WTC11 (cell line): Measurements from ENCODE around the gene PPP5C. TPM values are rescaled to one million over a fixed set of nuclear protein-coding genes. Genes with fewer than 3 reads are reported as not detected.

ENCODE experiments used
- ATAC-seq: fragments of 200-7000 bp; cut with Tn5 transposase; 2 replicates; pipeline ENCODE4 v1.10.0; 2021; ENCODE audit warnings: mild to moderate bottlenecking, moderate library complexity
- CTCF ChIA-PET: fragments of 300-600 bp; sonication (Branson Sonifier 250); formaldehyde crosslinking; loops from one replicate; lab custom pipeline; 2021; ENCODE audit warnings: antibody characterized with exemption; lab: Charles Lee
- POLR2A ChIA-PET: fragments of 350-600 bp; sonication (Branson Sonifier 250); formaldehyde crosslinking; loops from one replicate; lab custom pipeline; 2021; ENCODE audit warnings: antibody characterized with exemption; lab: Charles Lee
- DNase-seq: peaks from one replicate; pipeline ENCODE4 v3.0.0; 2021; ENCODE audit warnings: low spot score
- H3K27ac Mint-ChIP-seq: 2 replicates; pipeline ENCODE4 v1.8.0; 2021; ENCODE audit warnings: mixed read lengths
- H3K27me3 Mint-ChIP-seq: 2 replicates; pipeline ENCODE4 v1.8.0; 2021; ENCODE audit warnings: low read depth, mild to moderate bottlenecking, moderate library complexity, mixed read lengths
- H3K36me3 Mint-ChIP-seq: 2 replicates; pipeline ENCODE4 v1.8.0; 2021; ENCODE audit warnings: mixed read lengths
- H3K4me1 Mint-ChIP-seq: 2 replicates; pipeline ENCODE4 v1.8.0; 2022; ENCODE audit warnings: mixed read lengths
- H3K4me3 Mint-ChIP-seq: 2 replicates; pipeline ENCODE4 v1.8.0; 2021; ENCODE audit warnings: mild to moderate bottlenecking, moderate library complexity, mixed read lengths
- H3K9me3 Mint-ChIP-seq: 2 replicates; pipeline ENCODE4 v1.8.0; 2021; ENCODE audit warnings: mixed read lengths
- EMX1 ChIP-seq: fragments of 250-450 bp; sonication (Bioruptor Pico); IDR thresholded peaks from 2 replicates; pipeline ENCODE4 v1.8.0; 2021; ENCODE audit warnings: mild to moderate bottlenecking
- ETV6 ChIP-seq: sonication (generic); formaldehyde crosslinking; IDR thresholded peaks from 2 replicates; pipeline ENCODE4 v1.8.1; 2022; ENCODE audit warnings: mild to moderate bottlenecking, missing genetic modification reagents
- KAT7 ChIP-seq: sonication (generic); formaldehyde crosslinking; IDR thresholded peaks from 2 replicates; pipeline ENCODE4 v1.8.1; 2023; ENCODE audit warnings: missing genetic modification reagents, mild to moderate bottlenecking, borderline replicate concordance
- PRRX2 ChIP-seq: fragments of 250-450 bp; sonication (Bioruptor Pico); IDR thresholded peaks from 2 replicates; pipeline ENCODE4 v1.8.0; 2021; ENCODE audit warnings: mild to moderate bottlenecking
- TP53 ChIP-seq: sonication (generic); formaldehyde crosslinking; IDR thresholded peaks from 2 replicates; pipeline ENCODE4 v1.8.1; 2023; ENCODE audit warnings: mild to moderate bottlenecking, missing genetic modification reagents
- total RNA-seq: library from RNA; stranded (reverse); gene quantifications from 3 replicates; pipeline ENCODE4 v1.2.3, GENCODE V29; 2021
- TF ChIP-seq, protein P1 (sequence below): sonication (generic); formaldehyde crosslinking; IDR thresholded peaks from 2 replicates; pipeline ENCODE4 v1.8.0; 2023; ENCODE audit warnings: mild to moderate bottlenecking, missing genetic modification reagents
- TF ChIP-seq, protein P2 (sequence below): sonication (generic); formaldehyde crosslinking; IDR thresholded peaks from 2 replicates; pipeline ENCODE4 v1.8.1; 2022; ENCODE audit warnings: mild to moderate bottlenecking, missing genetic modification reagents, moderate library complexity, borderline replicate concordance
- TF ChIP-seq, protein P3 (sequence below): sonication (generic); formaldehyde crosslinking; IDR thresholded peaks from 2 replicates; pipeline ENCODE4 v1.8.0; 2023; ENCODE audit warnings: missing genetic modification reagents
- TF ChIP-seq, protein P4 (sequence below): sonication (generic); formaldehyde crosslinking; IDR thresholded peaks from 2 replicates; pipeline ENCODE4 v1.8.1; 2022; ENCODE audit warnings: missing genetic modification reagents, borderline replicate concordance
- TF ChIP-seq, protein P5 (sequence below): fragments of 200-600 bp; IDR thresholded peaks from 2 replicates; pipeline ENCODE4 v1.8.0; 2022; ENCODE audit warnings: antibody characterized with exemption
- TF ChIP-seq, protein P6 (sequence below): sonication (generic); formaldehyde crosslinking; IDR thresholded peaks from 2 replicates; pipeline ENCODE4 v1.8.0; 2022; ENCODE audit warnings: mild to moderate bottlenecking, missing genetic modification reagents

PPP5C gene
- total RNA-seq, 1 experiment from 2014 or later = 107 TPM

DNA sequence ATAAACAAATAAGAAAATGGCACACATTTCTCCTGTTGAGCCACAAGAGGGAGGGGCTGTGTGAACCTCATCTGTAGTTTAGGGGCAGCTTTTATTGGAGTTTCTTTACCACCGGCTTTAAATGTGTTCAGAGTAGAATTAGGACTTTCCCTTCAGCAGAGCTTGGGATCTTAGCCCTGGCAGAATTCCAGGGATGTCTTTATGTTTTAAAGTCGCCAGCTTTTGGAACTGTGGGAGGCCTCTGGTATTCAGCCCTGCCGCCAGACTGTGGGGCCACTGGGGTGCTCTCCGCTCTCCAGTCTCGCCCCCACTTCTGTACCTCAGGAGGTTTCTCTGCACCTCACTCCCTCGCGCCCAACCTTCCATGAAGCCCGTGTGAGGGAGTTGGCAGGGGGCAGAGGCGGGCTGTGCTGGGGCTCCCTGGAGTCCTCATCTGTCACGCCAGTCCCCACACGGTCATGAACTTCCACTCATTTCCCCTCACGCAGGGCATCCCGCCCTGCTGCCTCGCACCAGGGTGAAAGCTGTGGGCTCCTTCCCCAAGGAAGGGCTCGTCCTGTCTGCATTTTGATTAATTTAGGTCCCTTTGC is 35.0 kb downstream of the PPP5C start (continued):
- TF ChIP-seq, protein P1, sequence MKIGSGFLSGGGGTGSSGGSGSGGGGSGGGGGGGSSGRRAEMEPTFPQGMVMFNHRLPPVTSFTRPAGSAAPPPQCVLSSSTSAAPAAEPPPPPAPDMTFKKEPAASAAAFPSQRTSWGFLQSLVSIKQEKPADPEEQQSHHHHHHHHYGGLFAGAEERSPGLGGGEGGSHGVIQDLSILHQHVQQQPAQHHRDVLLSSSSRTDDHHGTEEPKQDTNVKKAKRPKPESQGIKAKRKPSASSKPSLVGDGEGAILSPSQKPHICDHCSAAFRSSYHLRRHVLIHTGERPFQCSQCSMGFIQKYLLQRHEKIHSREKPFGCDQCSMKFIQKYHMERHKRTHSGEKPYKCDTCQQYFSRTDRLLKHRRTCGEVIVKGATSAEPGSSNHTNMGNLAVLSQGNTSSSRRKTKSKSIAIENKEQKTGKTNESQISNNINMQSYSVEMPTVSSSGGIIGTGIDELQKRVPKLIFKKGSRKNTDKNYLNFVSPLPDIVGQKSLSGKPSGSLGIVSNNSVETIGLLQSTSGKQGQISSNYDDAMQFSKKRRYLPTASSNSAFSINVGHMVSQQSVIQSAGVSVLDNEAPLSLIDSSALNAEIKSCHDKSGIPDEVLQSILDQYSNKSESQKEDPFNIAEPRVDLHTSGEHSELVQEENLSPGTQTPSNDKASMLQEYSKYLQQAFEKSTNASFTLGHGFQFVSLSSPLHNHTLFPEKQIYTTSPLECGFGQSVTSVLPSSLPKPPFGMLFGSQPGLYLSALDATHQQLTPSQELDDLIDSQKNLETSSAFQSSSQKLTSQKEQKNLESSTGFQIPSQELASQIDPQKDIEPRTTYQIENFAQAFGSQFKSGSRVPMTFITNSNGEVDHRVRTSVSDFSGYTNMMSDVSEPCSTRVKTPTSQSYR (CRISPR knock-in tag) = no peak
- TF ChIP-seq EMX1 = no peak
- TF ChIP-seq, protein P2, sequence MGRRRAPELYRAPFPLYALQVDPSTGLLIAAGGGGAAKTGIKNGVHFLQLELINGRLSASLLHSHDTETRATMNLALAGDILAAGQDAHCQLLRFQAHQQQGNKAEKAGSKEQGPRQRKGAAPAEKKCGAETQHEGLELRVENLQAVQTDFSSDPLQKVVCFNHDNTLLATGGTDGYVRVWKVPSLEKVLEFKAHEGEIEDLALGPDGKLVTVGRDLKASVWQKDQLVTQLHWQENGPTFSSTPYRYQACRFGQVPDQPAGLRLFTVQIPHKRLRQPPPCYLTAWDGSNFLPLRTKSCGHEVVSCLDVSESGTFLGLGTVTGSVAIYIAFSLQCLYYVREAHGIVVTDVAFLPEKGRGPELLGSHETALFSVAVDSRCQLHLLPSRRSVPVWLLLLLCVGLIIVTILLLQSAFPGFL = no peak
- TF ChIP-seq, protein P3, sequence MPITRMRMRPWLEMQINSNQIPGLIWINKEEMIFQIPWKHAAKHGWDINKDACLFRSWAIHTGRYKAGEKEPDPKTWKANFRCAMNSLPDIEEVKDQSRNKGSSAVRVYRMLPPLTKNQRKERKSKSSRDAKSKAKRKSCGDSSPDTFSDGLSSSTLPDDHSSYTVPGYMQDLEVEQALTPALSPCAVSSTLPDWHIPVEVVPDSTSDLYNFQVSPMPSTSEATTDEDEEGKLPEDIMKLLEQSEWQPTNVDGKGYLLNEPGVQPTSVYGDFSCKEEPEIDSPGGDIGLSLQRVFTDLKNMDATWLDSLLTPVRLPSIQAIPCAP (CRISPR knock-in tag) = no peak
- no peak for TF ChIP-seq ETV6
- TF ChIP-seq PRRX2 (CRISPR knock-in tag) = no peak
- TF ChIP-seq, protein P4, sequence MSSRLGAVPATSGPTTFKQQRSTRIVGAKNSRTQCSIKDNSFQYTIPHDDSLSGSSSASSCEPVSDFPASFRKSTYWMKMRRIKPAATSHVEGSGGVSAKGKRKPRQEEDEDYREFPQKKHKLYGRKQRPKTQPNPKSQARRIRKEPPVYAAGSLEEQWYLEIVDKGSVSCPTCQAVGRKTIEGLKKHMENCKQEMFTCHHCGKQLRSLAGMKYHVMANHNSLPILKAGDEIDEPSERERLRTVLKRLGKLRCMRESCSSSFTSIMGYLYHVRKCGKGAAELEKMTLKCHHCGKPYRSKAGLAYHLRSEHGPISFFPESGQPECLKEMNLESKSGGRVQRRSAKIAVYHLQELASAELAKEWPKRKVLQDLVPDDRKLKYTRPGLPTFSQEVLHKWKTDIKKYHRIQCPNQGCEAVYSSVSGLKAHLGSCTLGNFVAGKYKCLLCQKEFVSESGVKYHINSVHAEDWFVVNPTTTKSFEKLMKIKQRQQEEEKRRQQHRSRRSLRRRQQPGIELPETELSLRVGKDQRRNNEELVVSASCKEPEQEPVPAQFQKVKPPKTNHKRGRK (CRISPR knock-in tag) = no peak
- TF ChIP-seq KAT7 (CRISPR knock-in tag) = no peak
- TF ChIP-seq TP53 (CRISPR knock-in tag) = no peak
- TF ChIP-seq, protein P5, sequence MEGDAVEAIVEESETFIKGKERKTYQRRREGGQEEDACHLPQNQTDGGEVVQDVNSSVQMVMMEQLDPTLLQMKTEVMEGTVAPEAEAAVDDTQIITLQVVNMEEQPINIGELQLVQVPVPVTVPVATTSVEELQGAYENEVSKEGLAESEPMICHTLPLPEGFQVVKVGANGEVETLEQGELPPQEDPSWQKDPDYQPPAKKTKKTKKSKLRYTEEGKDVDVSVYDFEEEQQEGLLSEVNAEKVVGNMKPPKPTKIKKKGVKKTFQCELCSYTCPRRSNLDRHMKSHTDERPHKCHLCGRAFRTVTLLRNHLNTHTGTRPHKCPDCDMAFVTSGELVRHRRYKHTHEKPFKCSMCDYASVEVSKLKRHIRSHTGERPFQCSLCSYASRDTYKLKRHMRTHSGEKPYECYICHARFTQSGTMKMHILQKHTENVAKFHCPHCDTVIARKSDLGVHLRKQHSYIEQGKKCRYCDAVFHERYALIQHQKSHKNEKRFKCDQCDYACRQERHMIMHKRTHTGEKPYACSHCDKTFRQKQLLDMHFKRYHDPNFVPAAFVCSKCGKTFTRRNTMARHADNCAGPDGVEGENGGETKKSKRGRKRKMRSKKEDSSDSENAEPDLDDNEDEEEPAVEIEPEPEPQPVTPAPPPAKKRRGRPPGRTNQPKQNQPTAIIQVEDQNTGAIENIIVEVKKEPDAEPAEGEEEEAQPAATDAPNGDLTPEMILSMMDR = no peak

DNA sequence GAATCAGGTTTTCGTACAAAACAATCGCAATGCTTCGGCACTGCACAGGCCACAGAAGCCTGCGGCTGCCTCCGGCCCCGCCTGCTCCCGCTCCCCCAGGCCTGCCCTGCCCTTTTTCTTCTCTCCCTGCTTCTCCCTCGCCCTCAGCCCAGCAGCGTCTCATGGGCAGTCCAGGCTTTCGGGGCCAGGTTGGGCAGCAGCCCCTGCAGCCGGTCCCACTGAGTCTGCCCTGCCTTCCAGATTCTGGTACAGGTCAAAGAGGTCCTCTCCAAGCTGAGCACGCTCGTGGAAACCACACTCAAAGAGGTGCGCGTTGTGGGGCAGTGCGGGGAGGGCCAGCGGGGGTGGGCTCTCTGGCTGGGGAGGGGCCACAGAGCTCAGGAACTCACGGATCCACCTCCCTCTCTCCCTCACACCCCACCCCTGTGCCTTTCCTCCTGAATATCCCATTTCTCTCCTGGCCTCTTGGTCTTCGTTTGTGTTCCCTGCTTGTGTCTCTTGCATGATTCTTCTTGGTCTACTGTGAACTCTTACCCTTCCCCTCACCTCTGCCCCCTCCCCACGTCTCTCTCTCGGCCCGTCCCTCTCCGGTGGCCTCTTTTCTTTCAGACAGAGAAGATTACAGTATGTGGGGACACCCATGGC is 36.4 kb downstream of the PPP5C start:
- Mint-ChIP-seq H3K9me3 (no peaks in the 10 kb centered on the region), H3K27me3 (no peaks in the 10 kb centered on the region), H3K4me1 (no peaks in the 10 kb centered on the region), H3K36me3 (peaks cover 66% of the 10 kb centered on the region), H3K27ac (no peak overlapping the region), H3K4me3 (no peak overlapping the region)
- ATAC-seq = no peak
- ChIA-PET POLR2A (interaction anchor here (0.5 kb wide), 1 partner anchor 271 kb away, joined by 4 read pairs; no protein-coding TSS in a partner anchor), CTCF (interaction anchor here (0.6 kb wide), 1 partner anchor 83 kb away, joined by 5 read pairs; no protein-coding TSS in a partner anchor)
- DNase-seq = no peak
- TF ChIP-seq, protein P6, sequence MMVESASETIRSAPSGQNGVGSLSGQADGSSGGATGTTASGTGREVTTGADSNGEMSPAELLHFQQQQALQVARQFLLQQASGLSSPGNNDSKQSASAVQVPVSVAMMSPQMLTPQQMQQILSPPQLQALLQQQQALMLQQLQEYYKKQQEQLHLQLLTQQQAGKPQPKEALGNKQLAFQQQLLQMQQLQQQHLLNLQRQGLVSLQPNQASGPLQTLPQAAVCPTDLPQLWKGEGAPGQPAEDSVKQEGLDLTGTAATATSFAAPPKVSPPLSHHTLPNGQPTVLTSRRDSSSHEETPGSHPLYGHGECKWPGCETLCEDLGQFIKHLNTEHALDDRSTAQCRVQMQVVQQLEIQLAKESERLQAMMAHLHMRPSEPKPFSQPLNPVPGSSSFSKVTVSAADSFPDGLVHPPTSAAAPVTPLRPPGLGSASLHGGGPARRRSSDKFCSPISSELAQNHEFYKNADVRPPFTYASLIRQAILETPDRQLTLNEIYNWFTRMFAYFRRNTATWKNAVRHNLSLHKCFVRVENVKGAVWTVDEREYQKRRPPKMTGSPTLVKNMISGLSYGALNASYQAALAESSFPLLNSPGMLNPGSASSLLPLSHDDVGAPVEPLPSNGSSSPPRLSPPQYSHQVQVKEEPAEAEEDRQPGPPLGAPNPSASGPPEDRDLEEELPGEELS (CRISPR knock-in tag) = no peak
- TF ChIP-seq, protein P3 (CRISPR knock-in tag) = no peak
